Nucleus accumbens (tissue), 56 donors: Measurements from ENCODE around the gene KCNT2.
"Not testable (repeated sequence)": the region's sequence is repeated elsewhere in the genome, so short reads cannot be mapped to it uniquely, and the experiment has no call there.

Experiments used
- DNase-seq, 56 donors: peaks; one replicate each; lab custom pipeline; 2025; lab: John Stamatoyannopoulos, UW

Gene KCNT2

DNA sequence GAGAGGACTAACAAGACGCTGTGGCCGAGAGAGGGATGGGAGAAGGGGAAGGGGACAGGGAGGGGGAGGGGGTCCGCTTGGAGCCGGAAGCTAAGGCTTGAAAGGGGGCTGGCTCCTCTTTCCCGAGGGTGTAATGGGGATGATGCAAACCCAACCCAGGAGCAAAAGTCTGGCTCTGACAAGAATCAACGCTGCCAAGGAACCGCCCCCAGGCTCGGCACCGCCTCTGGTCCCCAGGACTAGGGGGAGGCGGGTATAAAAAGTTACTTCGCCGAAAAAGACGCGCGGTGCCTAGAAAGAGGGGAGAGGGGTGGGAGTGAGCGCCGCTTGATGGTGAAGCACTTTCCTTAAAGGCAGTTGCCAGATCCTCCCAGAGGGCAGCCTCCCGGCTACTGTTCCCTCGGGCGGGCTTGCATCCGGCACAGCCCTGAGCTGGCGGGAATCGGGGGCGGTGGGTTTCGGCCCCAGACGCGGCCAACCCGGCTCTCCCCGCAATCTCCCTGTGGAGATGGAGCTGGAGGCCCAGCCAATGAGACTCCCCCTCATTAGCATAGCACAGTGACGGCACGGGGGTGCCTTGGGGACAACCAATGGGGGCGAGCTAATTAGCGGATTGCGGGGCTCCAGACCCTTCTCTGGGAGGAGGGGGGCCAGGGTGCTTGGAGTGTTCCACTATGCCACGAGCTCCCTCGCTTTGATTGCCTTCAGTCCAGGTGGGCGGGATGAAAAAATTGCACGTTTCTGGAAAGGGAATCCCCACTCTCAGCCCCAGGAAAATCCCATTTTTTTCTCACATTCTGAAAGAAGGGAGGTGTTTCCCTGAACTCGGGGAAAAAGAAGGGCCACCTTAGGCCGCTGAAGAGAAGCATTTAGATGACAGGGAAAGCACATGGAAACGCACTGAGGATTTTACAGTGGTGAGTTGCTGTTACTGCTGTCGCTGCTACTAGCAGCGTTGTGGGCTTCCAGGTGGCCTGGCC lies at the start of gene KCNT2:
Gene KCNT2, minus strand, starts transcription at position 51 of the 980 bp plus-strand sequence. CDS start 131 bp downstream, outside the sequence.
- DNase-seq, result peak in 27 of 56 donors; percentile 5 to 81 (median 28)

GRCh38 chr1:196655494-196655893 lies 47.3 kb upstream of the KCNT2 start:
- no peak for DNase-seq

DNA sequence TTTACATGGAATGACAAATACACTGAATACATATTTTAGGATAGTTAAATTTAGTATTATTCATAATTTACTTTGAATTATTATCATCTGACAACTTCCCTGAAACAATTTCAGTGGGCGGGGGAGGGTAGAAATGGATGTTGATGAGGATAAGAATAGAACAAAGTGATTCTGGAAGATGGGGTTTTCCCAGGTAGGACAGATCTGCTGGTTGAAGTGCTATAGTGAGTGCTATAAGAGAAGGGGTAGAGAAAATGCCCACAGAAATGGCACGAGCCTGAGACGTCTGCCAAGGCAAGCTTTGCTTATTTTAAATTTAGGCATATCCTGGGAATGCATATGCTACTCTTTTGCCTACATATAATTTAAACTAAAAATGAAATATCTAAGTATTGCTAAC lies 46.8 kb upstream of the KCNT2 start:
- DNase-seq, result peak in 1 of 56 donors; percentile 1

DNA sequence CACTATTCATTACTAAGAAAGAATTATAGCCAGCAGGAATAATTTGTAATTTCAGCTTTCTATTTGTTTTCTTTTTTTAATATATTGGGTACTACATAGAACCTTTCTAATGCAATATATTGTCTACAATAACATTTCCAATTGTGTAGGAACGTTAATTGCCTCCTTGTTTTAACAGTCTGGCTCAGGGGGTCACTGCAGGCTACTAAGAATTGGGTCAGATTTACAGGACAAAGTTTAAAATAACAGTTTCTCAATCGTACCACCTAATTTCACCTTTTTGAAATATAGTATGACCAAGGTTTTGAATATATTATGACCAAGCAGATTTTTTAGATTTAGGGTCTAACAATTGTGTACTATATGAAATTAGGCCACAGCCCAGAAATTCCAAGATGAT lies 46.0 kb upstream of the KCNT2 start:
- no peak for DNase-seq

GRCh38 chr1:196651637-196652215 lies 43.5 kb upstream of the KCNT2 start, which contains the start of gene CFH:
Gene CFH (plus strand): TSS chr1:196652043. CDS start chr1:196652118, 75 bp downstream.
- no peak for DNase-seq

- DNase-seq, result no peak
Observed at GRCh38 chr1:196651079-196651478, 42.8 kb upstream of the KCNT2 start.

DNA sequence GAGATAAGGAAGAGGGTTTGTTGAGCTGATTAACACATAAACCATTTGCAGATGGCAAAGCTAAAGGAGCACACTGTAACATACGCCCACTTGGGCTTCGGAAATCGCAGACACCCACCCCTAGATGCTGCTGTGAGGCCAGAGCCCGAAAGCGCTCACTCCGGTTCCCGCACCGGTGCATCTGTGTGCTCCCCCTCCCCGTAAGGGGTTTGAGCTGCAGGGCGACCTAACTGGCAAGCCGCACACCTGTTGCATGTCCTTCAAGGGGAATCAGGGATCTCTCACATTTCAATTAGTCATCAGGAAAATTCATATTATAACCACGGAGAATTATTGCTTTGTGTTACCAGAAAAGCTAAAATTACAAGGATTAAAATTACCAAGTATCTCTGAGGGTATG lies 42.2 kb upstream of the KCNT2 start:
- no peak for DNase-seq

DNA sequence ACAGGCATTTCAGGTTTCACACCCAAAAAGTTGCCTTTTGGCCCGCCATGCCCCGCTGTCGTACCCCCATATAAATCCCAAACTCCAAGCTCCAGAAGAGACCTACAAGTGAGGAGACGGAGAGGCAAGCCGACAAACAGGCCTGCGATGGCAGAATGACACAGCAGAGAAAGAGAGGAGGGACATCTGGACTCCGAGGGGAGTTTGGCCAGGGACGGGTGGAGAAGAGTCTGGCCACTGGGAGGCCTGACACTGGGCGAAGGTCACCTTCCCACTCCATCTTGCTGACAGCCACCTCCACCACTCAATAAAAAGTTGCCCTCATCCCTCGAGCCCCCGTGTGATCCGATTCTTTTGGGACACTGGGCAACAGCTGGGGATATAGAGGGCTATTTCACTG lies 41.8 kb upstream of the KCNT2 start:
- DNase-seq, result no peak

GRCh38 chr1:196640976-196641375 lies 32.7 kb upstream of the KCNT2 start:
- DNase-seq, result no peak

DNA sequence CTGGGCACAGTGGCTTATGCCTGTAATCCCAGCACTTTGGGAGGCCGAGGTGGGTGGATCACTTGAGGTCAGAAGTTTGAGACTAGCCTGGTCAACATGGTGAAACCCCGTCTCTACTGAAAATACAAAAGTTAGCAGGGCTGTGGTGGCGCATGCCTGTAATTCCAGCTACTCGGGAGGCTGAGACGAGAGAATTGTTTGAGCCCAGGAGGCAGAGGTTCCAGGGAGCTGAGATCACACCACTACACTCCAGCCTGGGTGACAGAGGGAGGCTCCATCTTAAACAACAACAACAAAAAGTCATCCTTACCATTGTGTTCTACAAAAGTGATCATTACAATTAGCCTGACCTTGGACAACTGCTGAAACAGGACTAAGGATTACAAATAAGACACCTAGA lies 31.1 kb upstream of the KCNT2 start:
- DNase-seq, result not testable (repeated sequence)

- no peak for DNase-seq
Observed at GRCh38 chr1:196638466-196638865, 30.2 kb upstream of the KCNT2 start.

DNA sequence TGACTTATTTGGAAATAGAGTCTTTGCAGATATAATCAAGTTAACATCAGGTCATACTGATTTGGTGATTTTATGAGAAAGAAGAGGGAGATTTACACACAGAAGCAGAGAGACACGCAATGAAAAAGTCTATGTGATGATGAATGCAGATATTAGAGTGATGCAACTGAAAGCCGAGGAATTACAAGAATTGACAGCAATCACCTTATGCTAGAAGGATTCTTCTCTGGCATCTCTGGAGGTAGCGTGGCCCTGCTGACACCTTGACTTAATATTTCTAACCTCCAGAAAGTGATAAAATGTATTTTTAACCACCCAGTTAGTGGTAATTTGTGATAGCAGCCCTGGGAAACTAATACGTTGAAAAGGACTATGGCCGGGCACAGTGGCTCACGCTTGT lies 29.4 kb upstream of the KCNT2 start:
- no peak for DNase-seq

DNA sequence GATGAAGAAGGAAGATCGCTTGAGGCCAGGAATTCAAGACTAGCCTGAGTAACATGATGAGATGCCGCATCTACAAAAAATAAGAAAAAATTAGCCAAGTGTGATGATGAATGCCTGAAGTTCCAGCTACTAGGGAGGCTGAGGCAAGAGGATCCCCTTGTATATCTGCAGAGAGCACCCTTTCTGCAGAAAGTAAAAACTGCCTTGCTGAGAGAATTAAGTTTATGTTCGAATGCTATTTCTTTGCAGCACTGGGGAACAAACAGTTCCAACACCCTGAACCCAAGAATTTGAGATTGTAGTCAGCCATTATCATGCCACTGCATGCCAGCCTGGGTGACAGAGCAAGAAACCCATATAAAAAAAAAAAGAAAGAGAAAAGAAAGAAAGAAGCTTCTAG lies 20.6 kb upstream of the KCNT2 start:
- no peak for DNase-seq

DNA sequence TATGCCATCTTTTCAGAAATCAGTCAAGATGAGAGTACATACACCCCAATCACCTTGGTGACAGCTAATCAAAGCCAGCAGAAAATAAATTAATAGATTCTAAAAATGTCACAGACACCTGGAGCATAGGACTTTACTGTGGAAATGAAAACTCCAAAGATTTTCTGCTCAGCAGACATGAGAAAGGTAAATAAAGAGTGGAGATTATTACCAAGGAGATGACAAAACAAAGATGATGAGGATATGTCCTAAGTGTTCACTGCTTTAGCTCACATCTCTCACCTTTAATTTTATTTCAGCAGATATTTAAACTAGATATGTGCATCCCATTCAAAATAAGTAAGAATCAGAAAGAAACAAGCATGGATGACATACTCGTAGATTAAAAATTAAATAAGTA lies 14.8 kb upstream of the KCNT2 start:
- DNase-seq, result no peak

DNA sequence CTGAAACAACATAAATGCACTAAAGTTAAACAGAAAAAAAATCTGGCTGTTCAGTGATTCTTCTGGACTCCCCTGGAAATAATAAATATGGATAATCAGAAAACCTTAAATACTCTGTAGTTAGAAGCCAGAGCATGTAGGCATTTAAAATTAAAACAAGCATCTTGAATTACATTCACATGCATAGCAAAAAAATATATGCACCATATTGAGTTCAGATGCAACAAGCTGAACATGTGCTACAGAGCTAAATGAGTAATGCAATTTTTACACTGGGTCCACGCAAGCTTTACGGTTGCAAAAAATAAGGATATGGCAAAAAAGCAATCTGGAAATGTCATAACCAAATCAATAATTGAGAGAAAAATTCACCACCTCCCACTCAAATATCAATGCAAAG lies 11.5 kb upstream of the KCNT2 start:
- DNase-seq, result no peak

DNA sequence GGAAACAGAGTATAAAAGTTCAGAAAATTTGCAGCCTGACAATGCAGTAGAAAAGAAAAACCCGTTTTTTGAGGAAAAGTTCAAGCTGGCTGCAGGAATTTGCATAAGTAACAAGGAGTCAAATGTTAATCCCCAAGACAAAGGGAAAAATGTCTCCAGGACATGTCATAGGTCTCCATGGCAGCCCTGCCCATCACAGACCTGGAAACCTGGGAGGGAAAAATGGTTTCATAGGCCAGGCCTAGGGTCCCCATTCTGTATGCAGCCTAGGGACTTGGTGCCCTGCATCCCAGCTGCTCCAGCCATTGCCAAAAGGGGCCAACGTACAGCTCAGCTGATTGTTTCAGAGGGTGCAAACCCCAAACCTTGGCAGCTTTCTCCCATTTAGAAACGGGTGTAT lies 3.6 kb upstream of the KCNT2 start:
- no peak for DNase-seq

DNA sequence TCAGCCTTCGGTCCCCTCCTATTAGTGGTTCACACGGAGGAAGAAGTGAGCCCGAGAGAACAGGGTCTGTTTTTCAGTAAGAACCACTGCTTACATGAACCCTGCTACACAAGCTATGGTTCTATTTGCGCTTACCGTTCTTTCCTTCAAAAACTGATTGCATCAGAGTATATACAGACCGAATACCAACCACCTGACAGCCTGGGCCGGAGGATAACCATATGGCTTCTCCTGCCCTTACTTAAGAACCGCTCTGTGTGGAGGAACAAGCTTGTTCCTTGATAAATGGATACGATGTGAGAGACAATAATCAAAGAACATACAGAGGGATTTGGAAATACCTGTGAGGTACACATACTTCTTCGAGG lies 1.1 kb upstream of the KCNT2 start:
- peak in 2 of 56 donors; percentile 2 to 3 for DNase-seq

DNA sequence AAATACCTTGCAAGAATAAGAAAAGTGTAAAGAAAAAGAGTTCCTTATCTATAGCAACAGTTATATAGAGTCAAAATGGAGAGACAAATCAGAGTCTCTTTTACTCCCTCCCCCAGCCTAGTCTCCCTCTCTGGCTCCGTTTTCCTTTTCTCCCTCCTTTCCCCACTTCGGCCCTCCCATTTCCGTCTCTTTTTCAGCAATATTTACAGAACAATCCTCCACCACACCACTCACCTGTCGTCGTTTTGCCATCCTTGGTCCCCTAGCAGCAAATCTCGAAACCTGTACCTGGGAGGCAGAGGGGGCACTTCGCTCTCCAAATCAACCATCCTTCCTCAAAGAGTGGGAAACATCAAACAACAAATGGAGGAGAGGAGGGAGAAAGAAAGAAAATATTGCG lies 259 bp downstream of the KCNT2 start:
- peak in 2 of 56 donors; percentile 6 to 15 for DNase-seq

DNA sequence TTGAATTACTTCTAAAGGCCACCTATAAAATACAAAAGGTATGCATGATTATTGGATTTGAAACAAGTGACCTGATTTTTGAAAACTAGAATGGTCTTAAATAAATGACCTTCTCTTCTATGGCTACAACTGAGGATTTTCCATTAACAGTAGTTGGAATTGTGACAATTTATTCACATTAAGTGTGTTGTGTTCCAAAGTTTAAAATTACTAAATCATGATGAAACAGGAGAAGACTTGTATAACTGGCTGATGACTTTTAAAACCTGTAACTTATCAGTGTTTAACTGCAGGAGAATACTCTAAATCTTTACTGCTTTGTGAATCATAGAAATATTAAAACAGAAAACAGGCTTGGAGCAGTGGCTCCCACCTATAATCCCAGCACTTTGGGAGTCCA lies 4.6 kb downstream of the KCNT2 start:
- no peak for DNase-seq

DNA sequence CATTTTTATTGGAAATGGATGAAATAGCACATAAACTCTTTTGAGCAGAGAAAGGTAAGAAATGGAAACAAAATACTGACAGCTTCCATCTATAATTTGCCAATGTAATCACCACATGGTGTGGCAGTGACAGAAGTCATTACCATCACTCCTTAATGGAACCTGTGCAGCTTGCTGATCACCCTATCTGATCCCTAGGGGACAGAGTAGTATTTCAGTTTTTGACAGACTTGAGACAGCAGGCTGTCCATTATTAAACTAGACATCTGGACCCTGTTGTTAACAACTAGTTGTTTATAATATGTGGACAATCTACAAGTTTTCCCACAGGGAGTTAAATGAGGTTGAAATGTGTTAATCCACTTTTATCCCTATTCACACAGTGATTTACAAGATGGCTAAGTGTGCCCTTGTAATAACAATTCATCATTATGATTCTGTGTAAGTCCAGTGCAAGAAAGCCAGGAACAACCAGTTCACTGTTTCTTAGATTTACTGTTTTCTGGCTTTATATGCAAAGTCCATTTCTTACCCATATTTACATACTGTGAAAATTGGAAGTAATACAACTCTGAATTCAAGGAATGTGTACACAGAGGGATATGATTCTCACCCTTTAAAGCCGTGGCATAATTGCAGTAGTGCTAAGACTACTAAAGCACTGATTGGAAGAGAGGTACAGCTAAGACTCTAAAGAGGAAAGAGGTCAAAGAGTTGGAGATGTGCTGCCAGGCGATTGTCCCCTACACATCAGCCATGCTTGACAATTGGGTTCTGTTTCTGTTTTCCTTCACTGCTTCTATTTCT lies 9.1 kb downstream of the KCNT2 start:
- DNase-seq, result no peak

DNA sequence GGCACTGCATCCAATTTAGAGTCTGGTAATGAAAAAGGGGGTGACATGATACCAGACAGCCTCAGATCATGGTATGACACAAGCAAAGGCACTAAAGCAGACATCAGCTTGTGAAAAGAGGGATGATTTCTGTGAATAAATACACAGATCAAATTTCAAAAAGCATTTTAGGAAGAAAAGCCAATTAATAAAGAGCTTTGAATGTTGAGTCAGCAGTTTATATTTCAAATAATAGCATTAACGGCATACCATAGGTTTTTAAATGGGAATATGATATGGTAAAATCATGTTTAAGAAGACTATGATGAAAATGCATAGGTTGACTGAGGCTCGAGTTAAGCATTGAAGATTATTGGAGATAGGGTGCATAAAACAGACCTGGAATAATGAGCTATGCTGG lies 13.5 kb downstream of the KCNT2 start:
- no peak for DNase-seq
